Endodermal cell (in vitro differentiated cells): ENCODE results near the gene CTR9. TPM values are rescaled to one million over a fixed set of nuclear protein-coding genes. Genes with fewer than 3 reads are reported as not detected.

ENCODE experiments used
- DNase-seq: peaks from one replicate; pipeline ENCODE4 v3.0.0-alpha.2; 2017
- H3K27ac ChIP-seq: 2 replicates; pipeline ENCODE4 v1.5.1; 2013; ENCODE audit warnings: mild to moderate bottlenecking, low read depth, low read length, moderate library complexity
- H3K27me3 ChIP-seq: 2 replicates; pipeline ENCODE4 v1.6.1; 2013; ENCODE audit warnings: mild to moderate bottlenecking, low read length, moderate library complexity; ENCODE audit not compliant: insufficient read depth, control insufficient read depth, poor library complexity, severe bottlenecking
- H3K36me3 ChIP-seq: 2 replicates; pipeline ENCODE4 v1.7.0; 2013; ENCODE audit warnings: mild to moderate bottlenecking, low read length, moderate library complexity; ENCODE audit not compliant: control insufficient read depth, insufficient read depth
- H3K4me1 ChIP-seq: one replicate; pipeline ENCODE4 v1.7.0; 2013; ENCODE audit warnings: low read length; ENCODE audit not compliant: control insufficient read depth, insufficient read depth
- H3K4me3 ChIP-seq: 2 replicates; pipeline ENCODE4 v1.5.1; 2013; ENCODE audit warnings: mild to moderate bottlenecking, low read length, moderate library complexity
- H3K9ac ChIP-seq: 2 replicates; pipeline ENCODE4 v1.6.1; 2013; ENCODE audit warnings: mild to moderate bottlenecking, low read length, moderate library complexity; ENCODE audit not compliant: poor library complexity, severe bottlenecking; ENCODE audit errors: extremely low read depth
- H3K9me3 ChIP-seq: 2 replicates; pipeline ENCODE4 v1.6.1; 2013; ENCODE audit warnings: mild to moderate bottlenecking, low read length, moderate library complexity; ENCODE audit not compliant: control insufficient read depth
- H3K27ac Mint-ChIP-seq: 2 replicates; pipeline ENCODE4 v1.8.0; 2020; ENCODE audit warnings: mixed read lengths
- H3K27me3 Mint-ChIP-seq: 2 replicates; pipeline ENCODE4 v1.8.0; 2021; ENCODE audit warnings: mild to moderate bottlenecking, mixed read lengths; ENCODE audit not compliant: insufficient read depth
- H3K36me3 Mint-ChIP-seq: 2 replicates; pipeline ENCODE4 v1.8.0; 2020; ENCODE audit warnings: low read depth, mixed read lengths
- H3K4me1 Mint-ChIP-seq: 2 replicates; pipeline ENCODE4 v1.8.0; 2020; ENCODE audit warnings: mixed read lengths
- H3K4me3 Mint-ChIP-seq: 2 replicates; pipeline ENCODE4 v1.8.0; 2020; ENCODE audit warnings: mild to moderate bottlenecking, moderate library complexity, mixed read lengths
- H3K9me3 Mint-ChIP-seq: 2 replicates; pipeline ENCODE4 v1.8.0; 2020; ENCODE audit warnings: mild to moderate bottlenecking, mixed read lengths
- CTCF ChIP-seq: fragments of 200-600 bp; sonication (generic); conservative IDR thresholded peaks from 2 replicates; pipeline ENCODE4 v1.5.0; 2021; ENCODE audit warnings: antibody characterized with exemption, mild to moderate bottlenecking
- WGBS, 2 experiments: methylation state at CpG; one replicate each; pipeline versions ENCODE4 v1.1.5 to v1.1.7; 2013; ENCODE audit warnings: missing lambda C conversion rate in 2 of 2, mixed read lengths in 1 of 2; ENCODE audit not compliant: insufficient coverage in 1 of 2, insufficient read length in 1 of 2; 5-methylcytosine and 5-hydroxymethylcytosine counted together
- total RNA-seq, 2 donors: library from RNA; stranded (reverse); fragmentation: NEBNext Ultra II Directional in 1 of 2; extraction: Animal tissue kit (Norgen Biotek cat#: 25700) in 1 of 2; gene quantifications; 2 replicates in 1 of 2; 3 replicates in 1 of 2; pipeline ENCODE4 v1.2.1, GENCODE V29; 2021

Gene CTR9
- total RNA-seq, 2 donors from 2014 or later = 32.7 to 37.5 TPM

- DNase-seq = no peak
- Mint-ChIP-seq H3K4me1 (peaks cover 3% of the 10 kb centered on the region), H3K27ac (no peak overlapping the region), H3K36me3 (peaks cover 24% of the 10 kb centered on the region), H3K27me3 (peaks cover 6% of the 10 kb centered on the region), H3K9me3 (no peaks in the 10 kb centered on the region), H3K4me3 (no peak overlapping the region)
- WGBS, 2 experiments = 88 to 90% methylated on average over 9 to 11 of the region's 11 CpGs
- peaks cover 7% of the 10 kb centered on the region for H3K27me3 ChIP-seq
- H3K9me3 ChIP-seq = no peaks in the 10 kb centered on the region
- no peak overlapping the region for H3K4me3 ChIP-seq
- H3K9ac ChIP-seq = no peak overlapping the region
- no peaks in the 10 kb centered on the region for H3K4me1 ChIP-seq
- peaks cover 27% of the 10 kb centered on the region for H3K36me3 ChIP-seq
- TF ChIP-seq CTCF = no peak
- H3K27ac ChIP-seq = no peak overlapping the region
Observed at GRCh38 chr11:10793470-10794255, 42.6 kb downstream of the CTR9 start.

- H3K27ac ChIP-seq = no peak overlapping the region
Observed at GRCh38 chr11:10796191-10796590, 45.1 kb downstream of the CTR9 start.

GRCh38 chr11:10797001-10797400 is 46.0 kb downstream of the CTR9 start:
- no peaks in the 10 kb centered on the region for H3K9me3 Mint-ChIP-seq
- no peak overlapping the region for H3K9ac ChIP-seq
- H3K9me3 ChIP-seq = no peaks in the 10 kb centered on the region
- no peak for DNase-seq
- no peak overlapping the region for H3K4me3 Mint-ChIP-seq
- H3K27ac ChIP-seq = no peak overlapping the region
- peaks cover 6% of the 10 kb centered on the region for H3K27me3 Mint-ChIP-seq
- H3K36me3 ChIP-seq = peaks cover 60% of the 10 kb centered on the region
- peaks cover 3% of the 10 kb centered on the region for H3K4me1 Mint-ChIP-seq
- H3K27ac Mint-ChIP-seq = no peak overlapping the region
- peaks cover 57% of the 10 kb centered on the region for H3K36me3 Mint-ChIP-seq
- no peak for TF ChIP-seq CTCF
- no peaks in the 10 kb centered on the region for H3K27me3 ChIP-seq
- whole genome bisulfite sequencing, 2 experiments = 90 to 98% methylated on average over 2 of the region's 2 CpGs
- no peaks in the 10 kb centered on the region for H3K4me1 ChIP-seq
- no peak overlapping the region for H3K4me3 ChIP-seq

More at GRCh38 chr11:10796191-10796590, 45.1 kb downstream of the CTR9 start:
- Histone ChIP-seq H3K4me3 (no peak overlapping the region), H3K36me3 (peaks cover 52% of the 10 kb centered on the region), H3K9me3 (no peaks in the 10 kb centered on the region), H3K27me3 (peaks cover 7% of the 10 kb centered on the region), H3K9ac (no peak overlapping the region), H3K4me1 (no peaks in the 10 kb centered on the region)
- H3K27ac Mint-ChIP-seq = peak overlapping the region; percentile 55
- H3K4me1 Mint-ChIP-seq = peaks cover 3% of the 10 kb centered on the region
- TF ChIP-seq CTCF = no peak
- H3K4me3 Mint-ChIP-seq = no peak overlapping the region
- H3K36me3 Mint-ChIP-seq = peaks cover 49% of the 10 kb centered on the region
- no peaks in the 10 kb centered on the region for H3K9me3 Mint-ChIP-seq
- H3K27me3 Mint-ChIP-seq = peaks cover 6% of the 10 kb centered on the region
- WGBS, 2 experiments = 97 to 100% methylated on average over 2 of the region's 2 CpGs
- no peak for DNase-seq
